Measurements from ENCODE around the gene HIBADH.

DNA sequence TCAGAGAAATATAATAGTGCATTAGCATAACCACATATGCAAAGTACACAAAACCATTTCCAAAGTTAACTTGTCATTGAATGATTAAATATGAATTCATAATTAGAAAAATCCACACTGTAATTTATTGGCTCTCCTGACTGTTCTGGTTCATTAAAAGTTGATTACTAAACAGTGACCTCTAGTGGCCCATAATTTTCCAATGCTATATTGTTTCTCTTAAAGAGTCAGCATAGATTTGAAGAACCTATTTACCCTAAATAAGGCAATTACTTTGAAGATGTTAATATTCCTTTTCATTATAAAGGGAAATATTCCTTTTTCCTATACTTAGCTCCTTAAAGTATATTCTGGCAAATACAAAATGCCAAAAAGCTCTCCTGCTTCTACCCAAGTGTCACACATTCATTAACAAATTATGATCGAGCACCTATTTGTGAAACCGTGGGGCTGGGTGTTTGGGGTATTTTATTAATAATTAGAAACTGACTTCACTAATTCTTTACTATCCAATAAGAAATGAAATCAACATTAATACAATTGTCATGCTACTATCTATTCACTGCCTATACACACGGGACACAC, 86.2 kb downstream of the HIBADH start:
- TF ChIP-seq ZNF8 (CRISPR knock-in tag; IDR thresholded peaks at IDR 0.05), result no peak
- TF ChIP-seq, protein P1, sequence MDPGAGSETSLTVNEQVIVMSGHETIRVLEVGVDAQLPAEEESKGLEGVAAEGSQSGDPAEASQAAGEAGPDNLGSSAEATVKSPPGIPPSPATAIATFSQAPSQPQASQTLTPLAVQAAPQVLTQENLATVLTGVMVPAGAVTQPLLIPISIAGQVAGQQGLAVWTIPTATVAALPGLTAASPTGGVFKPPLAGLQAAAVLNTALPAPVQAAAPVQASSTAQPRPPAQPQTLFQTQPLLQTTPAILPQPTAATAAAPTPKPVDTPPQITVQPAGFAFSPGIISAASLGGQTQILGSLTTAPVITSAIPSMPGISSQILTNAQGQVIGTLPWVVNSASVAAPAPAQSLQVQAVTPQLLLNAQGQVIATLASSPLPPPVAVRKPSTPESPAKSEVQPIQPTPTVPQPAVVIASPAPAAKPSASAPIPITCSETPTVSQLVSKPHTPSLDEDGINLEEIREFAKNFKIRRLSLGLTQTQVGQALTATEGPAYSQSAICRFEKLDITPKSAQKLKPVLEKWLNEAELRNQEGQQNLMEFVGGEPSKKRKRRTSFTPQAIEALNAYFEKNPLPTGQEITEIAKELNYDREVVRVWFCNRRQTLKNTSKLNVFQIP (CRISPR knock-in tag; IDR thresholded peaks at IDR 0.05; ENCODE audit: borderline replicate concordance, low read depth), result no peak
- no peak for TF ChIP-seq TOX (CRISPR knock-in tag; IDR thresholded peaks at IDR 0.05; ENCODE audit: borderline replicate concordance)
- no peak for TF ChIP-seq GLIS3 (CRISPR knock-in tag; IDR thresholded peaks at IDR 0.05)
- TF ChIP-seq, protein P2, sequence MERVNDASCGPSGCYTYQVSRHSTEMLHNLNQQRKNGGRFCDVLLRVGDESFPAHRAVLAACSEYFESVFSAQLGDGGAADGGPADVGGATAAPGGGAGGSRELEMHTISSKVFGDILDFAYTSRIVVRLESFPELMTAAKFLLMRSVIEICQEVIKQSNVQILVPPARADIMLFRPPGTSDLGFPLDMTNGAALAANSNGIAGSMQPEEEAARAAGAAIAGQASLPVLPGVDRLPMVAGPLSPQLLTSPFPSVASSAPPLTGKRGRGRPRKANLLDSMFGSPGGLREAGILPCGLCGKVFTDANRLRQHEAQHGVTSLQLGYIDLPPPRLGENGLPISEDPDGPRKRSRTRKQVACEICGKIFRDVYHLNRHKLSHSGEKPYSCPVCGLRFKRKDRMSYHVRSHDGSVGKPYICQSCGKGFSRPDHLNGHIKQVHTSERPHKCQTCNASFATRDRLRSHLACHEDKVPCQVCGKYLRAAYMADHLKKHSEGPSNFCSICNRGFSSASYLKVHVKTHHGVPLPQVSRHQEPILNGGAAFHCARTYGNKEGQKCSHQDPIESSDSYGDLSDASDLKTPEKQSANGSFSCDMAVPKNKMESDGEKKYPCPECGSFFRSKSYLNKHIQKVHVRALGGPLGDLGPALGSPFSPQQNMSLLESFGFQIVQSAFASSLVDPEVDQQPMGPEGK (CRISPR knock-in tag; IDR thresholded peaks at IDR 0.05; ENCODE audit: borderline replicate concordance), result no peak
- TF ChIP-seq PPARA (CRISPR knock-in tag; IDR thresholded peaks at IDR 0.05; ENCODE audit: borderline replicate concordance), result no peak

Measured in SK-N-SH treated with all-trans-retinoic acid at 6 μM for 48 hours (cell line).